Measurements from ENCODE around the gene PAK1.

Gene PAK1

DNA sequence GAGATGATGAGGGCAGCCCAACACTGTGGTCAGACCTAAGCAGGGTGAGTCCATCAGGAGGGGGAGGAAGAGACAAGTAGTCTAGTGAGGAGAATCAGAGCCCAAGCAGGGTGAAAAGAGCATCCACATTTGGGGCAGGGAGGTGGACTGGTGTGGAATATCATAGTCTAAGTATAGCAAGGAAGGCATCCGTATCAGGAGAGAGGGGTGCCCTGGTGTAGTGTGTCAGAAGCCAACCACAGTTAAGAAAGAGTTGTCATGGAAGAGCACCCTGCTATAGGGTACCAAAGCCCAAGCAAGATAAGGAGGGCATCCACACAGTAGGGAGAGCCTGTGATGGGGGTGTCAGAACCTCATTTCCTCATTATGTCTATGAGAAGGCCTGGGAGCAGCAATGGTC is 45.3 kb downstream of the PAK1 start:
- H3K9me3 Mint-ChIP-seq = no peaks in the 10 kb centered on the region
- DNase-seq (no peak), ATAC-seq (no peak)
- H3K27me3 Mint-ChIP-seq = peaks cover 7% of the 10 kb centered on the region
- no peak overlapping the region for H3K4me3 Mint-ChIP-seq
- no peaks in the 10 kb centered on the region for H3K4me1 Mint-ChIP-seq
- H3K27ac Mint-ChIP-seq = peak overlapping the region in 1 of 2 donors; percentile 52

GRCh38 chr11:77425346-77425745 is 48.5 kb downstream of the PAK1 start:
- H3K27ac Mint-ChIP-seq = no peak overlapping the region
- H3K27me3 Mint-ChIP-seq = peaks cover 7% of the 10 kb centered on the region
- no peak for DNase-seq
- ATAC-seq = no peak
- no peaks in the 10 kb centered on the region for H3K4me1 Mint-ChIP-seq
- H3K9me3 Mint-ChIP-seq = no peaks in the 10 kb centered on the region
- no peak overlapping the region for H3K4me3 Mint-ChIP-seq

- DNase-seq = no peak
- Mint-ChIP-seq H3K27me3 (peaks cover 7% of the 10 kb centered on the region), H3K9me3 (no peaks in the 10 kb centered on the region), H3K4me3 (no peak overlapping the region), H3K27ac (no peak overlapping the region), H3K4me1 (no peaks in the 10 kb centered on the region)
- no peak for ATAC-seq
Measured at GRCh38 chr11:77424644-77425043, 49.2 kb downstream of the PAK1 start.

DNA sequence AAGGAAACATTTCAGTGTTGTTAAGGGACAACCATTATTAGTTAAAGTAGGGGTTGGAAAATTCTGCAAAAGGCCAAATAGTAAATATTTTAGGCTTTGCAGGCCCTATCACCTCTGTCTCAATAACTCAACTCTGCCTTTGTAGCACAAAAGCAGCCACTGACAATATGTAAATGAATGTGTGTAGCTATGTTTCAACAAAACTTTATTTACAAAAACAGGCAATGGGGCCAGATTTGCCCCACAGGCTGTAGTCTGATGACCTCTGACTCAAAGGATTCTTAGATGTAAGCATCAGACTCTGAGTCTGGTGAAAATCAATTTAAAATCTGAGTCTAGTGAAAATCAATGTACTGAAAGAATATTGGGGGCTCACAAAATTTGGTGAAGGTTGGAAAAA is 50.3 kb downstream of the PAK1 start:
- H3K9me3 Mint-ChIP-seq = no peaks in the 10 kb centered on the region
- ATAC-seq = no peak
- H3K4me1 Mint-ChIP-seq = peaks cover 3% of the 10 kb centered on the region
- no peak overlapping the region for H3K4me3 Mint-ChIP-seq
- no peak for DNase-seq
- peaks cover 7% of the 10 kb centered on the region for H3K27me3 Mint-ChIP-seq
- H3K27ac Mint-ChIP-seq = no peak overlapping the region

GRCh38 chr11:77422687-77423086 is 51.2 kb downstream of the PAK1 start:
- Mint-ChIP-seq H3K27me3 (peaks cover under 1% of the 10 kb centered on the region), H3K27ac (no peak overlapping the region), H3K4me3 (no peak overlapping the region), H3K4me1 (peaks cover 9% of the 10 kb centered on the region), H3K9me3 (no peaks in the 10 kb centered on the region)
- ATAC-seq (no peak), DNase-seq (no peak)

DNA sequence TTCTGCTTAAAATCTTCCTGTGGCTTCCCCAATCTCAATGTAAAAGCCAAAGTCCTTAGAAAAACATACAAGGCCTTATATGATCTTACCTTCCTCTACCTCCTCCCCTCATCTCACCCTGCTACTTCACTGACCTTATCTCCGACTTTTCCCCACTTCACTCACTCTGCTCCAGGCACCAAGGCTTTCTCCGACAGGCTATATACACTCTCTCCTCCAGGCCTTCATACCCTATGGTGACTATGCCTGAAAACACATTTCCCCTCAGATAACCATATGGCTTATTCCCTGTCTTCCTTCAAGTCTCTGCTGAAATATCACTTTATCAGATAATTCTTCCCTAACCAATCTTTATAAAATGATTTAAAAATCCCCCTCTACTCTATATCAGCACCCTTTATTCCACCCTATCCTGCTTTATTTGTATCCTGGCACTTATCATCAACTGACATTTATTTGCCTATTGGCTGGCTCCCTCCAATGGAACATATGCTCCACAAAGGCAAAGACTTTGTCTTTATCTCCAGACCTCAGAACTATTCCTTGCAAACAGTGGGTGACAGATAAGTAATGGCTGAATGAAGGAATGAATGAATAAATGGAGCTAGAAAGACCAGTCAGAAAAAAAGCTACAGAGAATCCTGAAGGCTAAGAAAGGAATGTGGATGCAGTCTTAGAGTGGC is 52.7 kb downstream of the PAK1 start:
- DNase-seq (no peak), ATAC-seq (no peak)
- Mint-ChIP-seq H3K4me3 (no peak overlapping the region), H3K27ac (no peak overlapping the region), H3K4me1 (peaks cover 9% of the 10 kb centered on the region), H3K27me3 (no peaks in the 10 kb centered on the region), H3K9me3 (no peaks in the 10 kb centered on the region)

GRCh38 chr11:77418971-77419597 is 54.8 kb downstream of the PAK1 start:
- H3K27ac Mint-ChIP-seq = no peak overlapping the region
- no peak for ATAC-seq

GRCh38 chr11:77418155-77418970 is 55.5 kb downstream of the PAK1 start:
- no peaks in the 10 kb centered on the region for H3K9me3 Mint-ChIP-seq
- H3K27ac Mint-ChIP-seq = no peak overlapping the region
- H3K27me3 Mint-ChIP-seq = no peaks in the 10 kb centered on the region
- no peak overlapping the region for H3K4me3 Mint-ChIP-seq
- peaks cover 9% of the 10 kb centered on the region for H3K4me1 Mint-ChIP-seq
- DNase-seq (no peak), ATAC-seq (peak; percentile 65)

More at GRCh38 chr11:77418971-77419597, 54.8 kb downstream of the PAK1 start:
- peaks cover 9% of the 10 kb centered on the region for H3K4me1 Mint-ChIP-seq
- H3K4me3 Mint-ChIP-seq = no peak overlapping the region
- DNase-seq = no peak
- no peaks in the 10 kb centered on the region for H3K27me3 Mint-ChIP-seq
- H3K9me3 Mint-ChIP-seq = no peaks in the 10 kb centered on the region

DNA sequence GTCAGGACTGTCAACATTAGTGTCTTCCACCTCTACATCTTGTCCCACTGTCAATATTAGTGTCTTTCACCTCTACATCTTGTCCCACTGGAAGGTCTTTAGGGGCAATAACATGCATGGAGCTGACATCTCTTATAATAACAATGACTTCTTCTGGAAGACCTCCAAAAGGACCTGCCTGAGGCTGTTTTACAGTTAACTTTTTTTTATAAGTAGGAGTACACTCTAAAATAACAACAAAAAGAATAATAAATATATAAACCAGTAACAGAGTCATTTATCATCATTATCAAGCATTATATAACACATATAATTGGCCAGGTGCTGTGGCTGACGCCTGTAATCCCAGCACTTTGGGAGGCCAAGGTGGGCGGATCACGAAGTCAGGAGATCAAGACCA is 57.5 kb downstream of the PAK1 start:
- Mint-ChIP-seq H3K9me3 (no peaks in the 10 kb centered on the region), H3K4me3 (no peak overlapping the region), H3K4me1 (peaks cover 25% of the 10 kb centered on the region), H3K27me3 (no peaks in the 10 kb centered on the region), H3K27ac (no peak overlapping the region)
- DNase-seq (no peak), ATAC-seq (no peak)

GRCh38 chr11:77413850-77414460 is 59.9 kb downstream of the PAK1 start:
- H3K27ac Mint-ChIP-seq = no peak overlapping the region
- no peak for ATAC-seq

GRCh38 chr11:77412814-77413213 is 61.1 kb downstream of the PAK1 start:
- Mint-ChIP-seq H3K27me3 (no peaks in the 10 kb centered on the region), H3K4me1 (peaks cover 44% of the 10 kb centered on the region), H3K27ac (peak overlapping the region in 1 of 2 donors; percentile 20), H3K4me3 (peak overlapping the region; percentile 54 to 97), H3K9me3 (no peaks in the 10 kb centered on the region)
- DNase-seq = no peak
- no peak for ATAC-seq

More at GRCh38 chr11:77413850-77414460, 59.9 kb downstream of the PAK1 start:
- H3K4me3 Mint-ChIP-seq = no peak overlapping the region
- H3K27me3 Mint-ChIP-seq = no peaks in the 10 kb centered on the region
- peaks cover 44% of the 10 kb centered on the region for H3K4me1 Mint-ChIP-seq
- no peaks in the 10 kb centered on the region for H3K9me3 Mint-ChIP-seq
- no peak for DNase-seq

- H3K9me3 Mint-ChIP-seq = no peaks in the 10 kb centered on the region
- DNase-seq = peak; percentile 80 to 83
- peak overlapping the region; percentile 89 to 96 for H3K27ac Mint-ChIP-seq
- H3K4me1 Mint-ChIP-seq = peaks cover 47% of the 10 kb centered on the region
- H3K4me3 Mint-ChIP-seq = peak overlapping the region; percentile 85 to 97
- no peaks in the 10 kb centered on the region for H3K27me3 Mint-ChIP-seq
- peak; percentile 94 for ATAC-seq
Measured at GRCh38 chr11:77411717-77412441, 62.0 kb downstream of the PAK1 start.

- H3K27ac Mint-ChIP-seq = peak overlapping the region; percentile 89 to 96
- H3K27me3 Mint-ChIP-seq = no peaks in the 10 kb centered on the region
- H3K4me3 Mint-ChIP-seq = peak overlapping the region; percentile 85 to 97
- H3K4me1 Mint-ChIP-seq = peaks cover 47% of the 10 kb centered on the region
- no peaks in the 10 kb centered on the region for H3K9me3 Mint-ChIP-seq
- DNase-seq (peak in 1 of 2 donors; percentile 39), ATAC-seq (peak; percentile 74)
Measured at GRCh38 chr11:77411137-77411707, 62.7 kb downstream of the PAK1 start.

- DNase-seq (no peak), ATAC-seq (no peak)
- Mint-ChIP-seq H3K9me3 (no peaks in the 10 kb centered on the region), H3K4me1 (peaks cover 47% of the 10 kb centered on the region), H3K27me3 (no peaks in the 10 kb centered on the region), H3K4me3 (peak overlapping the region; percentile 85 to 97), H3K27ac (peak overlapping the region; percentile 10 to 14)
Measured at GRCh38 chr11:77410076-77410827, 63.6 kb downstream of the PAK1 start.
